CD4-positive, alpha-beta T cell treated with Interleukin-4 for 4 hours (primary cell): ENCODE results near the gene PAX3.

Experiments
- DNase-seq: peaks from one replicate; pipeline ENCODE4 v3.0.0-alpha.2; 2020

PAX3 gene

GRCh38 chr2:222295368-222296062 is 3.3 kb downstream of the PAX3 start:
- no peak for DNase-seq

- DNase-seq = no peak
Observed at GRCh38 chr2:222294996-222295367, 3.8 kb downstream of the PAX3 start.

DNA sequence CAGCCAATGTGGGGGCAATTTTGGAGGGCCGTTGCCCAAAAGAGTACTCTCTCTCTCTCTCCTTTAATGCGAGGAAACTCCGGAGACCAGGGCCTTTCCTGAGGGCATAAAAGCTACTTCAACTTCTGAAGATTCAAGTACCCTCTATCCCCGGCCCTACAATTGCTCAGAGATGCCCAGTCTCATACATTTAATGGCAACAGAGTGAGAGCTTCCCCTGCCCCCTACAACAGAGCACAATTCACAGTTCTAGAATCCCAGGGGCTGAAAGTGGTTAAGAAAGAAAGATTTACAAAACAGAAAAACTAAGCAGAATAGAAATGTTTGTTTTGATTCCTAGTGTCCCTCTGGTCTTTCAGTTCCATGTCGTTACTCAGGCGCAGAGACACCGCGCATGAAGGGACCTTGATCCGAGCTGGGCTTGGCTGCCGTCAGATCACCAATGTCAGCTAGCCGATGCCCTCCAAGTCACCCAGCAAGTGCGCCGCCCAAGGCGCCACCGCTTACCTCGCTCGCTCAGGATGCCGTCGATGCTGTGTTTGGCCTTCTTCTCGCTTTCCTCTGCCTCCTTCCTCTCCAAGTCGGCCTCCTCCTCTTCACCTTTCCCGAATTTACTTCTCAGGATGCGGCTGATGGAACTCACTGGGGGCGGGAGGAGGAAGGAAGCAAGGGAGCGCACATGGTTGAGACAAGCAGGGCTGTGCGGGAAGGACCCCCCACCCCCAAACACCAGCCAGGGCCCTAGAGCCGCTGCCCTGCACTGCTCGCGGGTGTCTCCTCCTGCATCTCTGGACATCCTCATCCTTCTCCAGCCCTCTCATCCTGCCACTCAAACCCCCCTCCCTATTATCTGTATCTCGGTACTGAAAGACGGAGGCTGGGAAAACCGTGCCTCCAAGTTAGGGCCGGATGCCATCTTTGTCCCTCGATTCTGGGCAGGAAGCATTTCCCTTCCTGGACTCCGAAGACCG is 4.9 kb downstream of the PAX3 start:
- DNase-seq = no peak

DNA sequence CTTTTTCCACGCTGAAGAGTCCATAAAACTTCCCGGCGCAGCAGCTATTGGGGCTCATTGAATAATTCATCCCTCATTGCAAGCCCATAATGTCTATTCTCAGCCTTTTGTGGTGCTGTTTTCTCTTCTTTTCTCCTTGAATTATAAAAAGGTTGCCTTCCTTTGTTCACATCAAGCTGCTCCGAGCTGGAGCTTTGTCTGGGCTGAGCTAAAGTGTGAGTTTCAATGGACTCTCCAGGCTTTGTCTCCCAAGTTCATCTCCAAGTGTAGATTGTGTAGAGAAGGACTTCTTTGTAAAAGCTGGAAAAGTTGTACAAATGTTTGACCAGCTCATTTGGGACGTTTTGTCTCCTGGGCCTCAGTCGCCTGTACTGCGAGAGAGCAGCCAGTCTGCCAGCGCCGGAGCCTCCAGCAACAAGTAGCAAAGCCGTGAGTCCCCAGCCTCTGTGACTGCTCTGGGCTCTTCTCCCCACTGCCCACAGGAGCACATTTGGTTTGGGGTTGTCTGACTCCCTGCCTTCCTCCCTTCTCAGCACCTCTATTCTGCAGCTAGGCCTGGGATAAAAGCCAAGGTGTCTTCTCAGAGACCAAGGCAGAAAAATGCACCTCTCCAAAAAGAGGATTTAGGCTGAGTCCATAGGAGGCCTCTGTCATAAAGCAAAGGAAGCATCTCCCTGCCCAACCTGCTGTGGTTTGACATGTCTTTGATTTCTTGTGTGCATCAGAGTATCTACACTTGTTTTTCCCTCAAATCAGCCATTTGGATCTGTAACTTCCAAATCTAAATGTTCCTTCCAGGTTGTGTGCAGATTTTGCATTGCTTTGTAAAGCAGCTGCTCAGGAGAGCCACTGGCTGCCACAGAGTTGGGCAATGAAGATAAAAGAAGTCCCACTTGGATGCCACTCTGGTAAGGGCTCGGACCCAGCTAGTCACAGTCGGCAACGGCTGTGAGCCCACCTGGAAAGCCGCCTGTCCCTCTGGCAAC is 6.4 kb downstream of the PAX3 start:
- no peak for DNase-seq

DNA sequence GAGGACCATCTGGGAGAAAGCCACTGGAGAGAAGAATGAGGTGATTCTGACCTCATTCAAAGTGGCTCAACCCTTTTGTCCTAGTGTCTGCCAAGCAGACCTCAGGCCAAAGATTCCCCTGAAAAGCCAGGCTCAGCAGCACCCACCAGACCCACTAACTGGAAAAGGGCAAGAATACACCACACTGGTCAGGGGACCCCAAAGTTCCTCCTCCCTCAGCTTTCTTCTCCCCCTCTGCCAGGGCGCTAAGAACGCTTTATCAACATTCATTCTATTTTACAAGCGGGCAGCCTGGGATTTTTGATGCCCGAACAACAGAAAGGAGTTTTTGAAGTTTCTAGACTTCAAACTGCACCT is 7.3 kb downstream of the PAX3 start:
- DNase-seq = no peak

- no peak for DNase-seq
Observed at GRCh38 chr2:222290736-222291484, 7.9 kb downstream of the PAX3 start.

DNA sequence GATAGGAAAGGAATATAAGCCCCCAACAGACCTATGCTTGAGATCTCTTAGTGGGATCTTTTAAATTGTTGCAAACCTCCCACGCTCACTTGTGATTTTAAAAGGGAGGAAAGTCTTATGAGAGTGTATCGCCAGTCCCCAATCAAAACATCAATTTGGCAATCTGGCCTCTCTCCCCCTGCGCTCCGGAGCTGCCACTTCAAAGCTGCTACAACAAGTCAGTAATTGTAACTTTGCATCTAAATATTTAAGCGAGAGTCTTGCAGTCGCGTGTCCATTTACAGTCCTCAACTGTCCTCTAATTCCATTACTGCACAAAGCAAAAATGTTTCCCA is 8.4 kb downstream of the PAX3 start:
- DNase-seq = no peak

GRCh38 chr2:222289278-222290160 is 9.3 kb downstream of the PAX3 start:
- no peak for DNase-seq

DNA sequence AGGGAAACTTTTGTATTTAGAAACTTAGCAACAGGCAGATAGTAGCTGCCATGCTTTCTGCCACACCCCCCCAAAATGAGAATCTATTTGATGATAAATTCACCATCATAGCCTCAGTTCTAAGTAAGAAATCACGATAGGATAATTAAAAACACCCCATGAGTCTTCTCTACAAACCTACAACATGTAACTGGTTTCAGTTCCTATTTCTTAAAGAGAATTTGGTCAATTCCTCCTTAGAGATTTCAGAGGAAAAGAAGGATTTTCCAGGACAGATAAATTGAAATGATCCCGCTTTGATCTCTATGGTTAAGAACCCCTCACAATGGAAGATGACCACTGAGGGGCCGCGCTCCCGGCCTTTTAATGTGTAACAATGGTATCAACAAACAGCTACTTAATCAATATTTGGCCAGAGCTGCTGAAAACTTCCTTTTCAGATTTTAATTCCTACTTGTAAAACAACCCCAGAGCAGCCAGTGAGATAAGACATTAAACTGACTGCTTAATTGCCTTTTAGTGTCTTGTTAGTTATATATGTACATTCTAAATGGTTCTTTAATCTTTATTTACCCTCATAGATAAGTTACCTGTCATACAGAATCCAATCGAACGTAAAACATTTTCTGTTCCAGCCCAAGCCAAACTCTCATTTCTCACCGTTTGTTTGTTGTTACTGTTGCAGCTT is 10.1 kb downstream of the PAX3 start:
- no peak for DNase-seq

DNA sequence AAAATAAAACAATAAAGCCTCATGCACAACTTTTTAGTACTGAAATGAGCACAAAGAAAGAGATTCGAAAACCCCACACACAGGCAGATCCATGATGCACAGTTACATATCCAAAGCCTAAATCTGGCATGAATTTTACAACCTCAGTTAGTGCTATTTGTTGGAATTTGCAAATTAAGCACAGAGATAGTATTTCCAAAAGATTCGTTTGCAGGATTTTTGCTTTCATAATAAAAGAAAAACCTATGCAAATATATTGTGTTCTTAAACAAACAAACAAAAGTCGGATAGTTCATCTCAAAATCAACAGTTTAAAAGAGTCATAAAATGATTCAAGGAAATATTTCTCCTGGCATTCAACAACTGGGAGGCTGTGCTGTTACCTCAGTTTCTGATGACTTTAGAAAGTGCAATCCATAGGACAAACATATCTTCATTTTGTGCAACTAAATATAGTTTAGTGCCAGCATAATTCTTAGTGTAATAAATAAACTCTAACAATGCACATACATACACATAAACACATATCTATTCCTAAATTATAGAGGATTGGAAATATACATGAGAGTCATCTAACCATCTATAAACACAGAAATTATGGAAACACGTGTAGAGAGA is 10.8 kb downstream of the PAX3 start:
- DNase-seq = no peak

GRCh38 chr2:222284466-222284865 is 14.3 kb downstream of the PAX3 start:
- DNase-seq = no peak

GRCh38 chr2:222283634-222284033 is 15.2 kb downstream of the PAX3 start:
- DNase-seq = no peak

DNA sequence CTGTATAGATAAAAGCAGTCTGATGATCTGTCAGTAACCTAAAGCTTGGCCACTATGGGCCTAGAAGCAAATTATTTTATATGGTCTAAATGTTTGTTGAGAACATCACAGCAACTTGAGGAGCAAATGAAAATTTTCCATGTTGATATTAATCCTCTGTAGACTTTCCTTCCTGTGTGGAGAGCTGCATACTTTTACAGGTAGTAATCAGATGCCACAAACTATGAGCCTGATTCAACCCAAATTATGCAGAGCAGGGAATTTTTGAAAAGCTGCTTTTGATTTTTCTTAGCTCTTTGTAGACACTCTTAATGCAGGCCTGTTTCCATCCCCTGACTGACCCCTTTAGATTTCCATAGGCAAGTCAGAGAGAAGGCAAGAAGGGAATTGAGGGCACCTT is 17.3 kb downstream of the PAX3 start:
- DNase-seq = no peak

DNA sequence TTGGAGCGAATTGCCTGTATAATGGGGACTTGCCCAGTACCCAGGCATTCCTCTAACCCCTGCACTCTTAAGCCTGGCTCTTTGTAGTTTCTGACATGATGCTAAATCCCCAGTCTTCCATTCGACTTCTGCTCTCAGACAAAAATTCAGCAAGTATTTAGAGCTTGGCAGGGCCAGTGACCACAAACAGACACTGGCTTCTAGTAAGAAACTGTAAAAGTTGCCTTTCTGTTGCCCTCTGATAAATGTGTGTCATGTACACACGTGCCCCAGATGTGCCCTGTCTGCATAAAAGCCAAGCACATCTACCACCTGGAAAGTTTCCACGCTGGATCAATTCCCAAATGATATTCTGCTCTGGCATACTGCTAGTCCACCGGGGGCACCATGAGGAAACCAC is 18.0 kb downstream of the PAX3 start:
- DNase-seq = no peak

DNA sequence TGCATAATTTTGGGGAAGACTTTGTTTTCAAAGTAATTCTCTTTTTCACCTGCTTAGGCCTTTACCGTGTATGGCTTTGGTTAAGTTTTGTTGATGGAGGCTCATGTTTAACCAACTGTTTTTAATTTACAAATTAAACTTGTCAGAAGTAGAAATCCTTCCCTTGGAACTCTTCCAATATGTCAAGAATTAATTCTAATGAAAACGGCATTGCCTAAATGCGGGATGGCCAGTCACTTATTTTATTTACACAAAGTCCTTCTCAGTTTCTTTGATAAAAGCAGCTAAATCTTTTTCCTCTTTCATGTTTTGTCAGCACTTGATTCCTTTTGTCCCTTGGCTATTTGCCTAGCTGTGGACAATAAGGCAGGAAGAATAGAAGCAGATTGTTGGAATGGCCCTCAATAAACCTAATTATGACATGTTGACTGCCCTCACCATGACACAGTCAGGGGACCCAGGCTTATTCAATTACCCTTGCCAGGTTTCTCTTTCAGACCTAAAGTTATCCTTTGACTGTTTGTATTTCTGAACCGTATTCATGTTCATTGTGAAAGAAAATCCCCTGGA is 26.3 kb downstream of the PAX3 start:
- DNase-seq = no peak

- no peak for DNase-seq
Observed at GRCh38 chr2:222271854-222272253, 26.9 kb downstream of the PAX3 start.

DNA sequence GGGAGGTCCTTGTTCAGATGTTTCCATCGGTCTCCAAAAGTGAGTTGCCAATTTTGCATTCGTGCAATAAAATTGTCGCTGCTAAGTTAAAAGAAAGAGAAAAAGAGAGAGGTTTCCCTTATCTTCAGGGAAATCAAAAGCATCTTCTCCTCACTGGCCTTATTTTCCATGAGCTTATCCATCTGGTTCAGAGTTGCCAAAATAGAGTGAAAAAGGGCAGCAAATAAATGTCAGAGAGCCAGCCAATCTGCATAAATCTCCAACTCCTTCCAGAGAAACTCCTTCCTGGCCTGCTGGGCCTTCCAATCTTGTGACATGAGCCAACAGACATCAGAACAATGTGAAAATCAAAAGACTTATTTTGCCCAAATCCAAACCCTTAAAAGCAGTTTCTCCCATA is 28.4 kb downstream of the PAX3 start:
- DNase-seq = no peak

DNA sequence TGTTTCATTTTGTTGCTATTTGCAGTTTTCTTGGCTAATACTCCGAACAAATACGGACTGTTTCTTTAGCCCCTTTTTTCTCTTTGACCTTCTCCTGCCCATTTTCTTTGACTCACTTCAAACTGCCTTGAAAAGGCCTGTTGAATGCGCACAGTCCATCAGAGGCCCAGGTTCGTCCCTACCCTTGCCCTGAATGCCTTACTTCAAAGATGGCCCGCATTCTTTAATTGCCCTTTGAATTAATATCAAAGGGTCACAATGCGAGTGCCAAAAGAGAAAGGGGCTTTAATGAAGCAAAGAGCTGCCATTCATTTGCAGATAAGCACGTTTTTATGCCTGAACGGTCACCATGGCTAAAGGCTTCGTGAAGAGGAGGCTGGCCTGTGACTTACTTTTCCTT is 29.7 kb downstream of the PAX3 start:
- DNase-seq = no peak

- DNase-seq = no peak
Observed at GRCh38 chr2:222268311-222268990, 30.3 kb downstream of the PAX3 start.
